ENCODE data around the gene HOTAIR. TPM values are rescaled to one million over a fixed set of nuclear protein-coding genes. Genes with fewer than 3 reads are reported as not detected.
A peak's percentile ranks its signal among the peaks of the same experiment; 100 is the strongest.

Gene HOTAIR
- total RNA-seq, 1 experiment from 2014 or later: 3.5 TPM

- H3K4me2 ChIP-seq (ENCODE audit: low read length): no peak overlapping the region
- ATAC-seq: no peak
- no peaks in the 10 kb centered on the region for H3F3A ChIP-seq (ENCODE audit: low read length, unreplicated experiment)
- no TSS peak for BruUV-seq (replicated peaks)
- ChIA-PET POLR2A (ENCODE audit: unreplicated experiment) (no interaction called here), CTCF (interaction anchor here (0.6 to 0.9 kb wide), 2 partner anchors 213 to 238 kb away, joined by 3 to 7 read pairs; no protein-coding TSS in a partner anchor)
- no peaks in the 10 kb centered on the region for H3K36me3 ChIP-seq (ENCODE audit: low read depth, low read length)
- H3K9me2 ChIP-seq (replicated peaks; ENCODE audit: low read length): no peaks in the 10 kb centered on the region
- no peak overlapping the region for H3K9ac ChIP-seq (ENCODE audit: low read length)
- no peak overlapping the region for H3K27ac ChIP-seq (ENCODE audit: low read length)
- H4K20me1 ChIP-seq (ENCODE audit: low read length): no peaks in the 10 kb centered on the region
- intact Hi-C loops (cut with micrococcal nuclease): no loop called here
- TF ChIP-seq EZH2 (IDR thresholded peaks at IDR 0.05; ENCODE audit: low read length, unreplicated experiment) (no peak), CTCF (conservative IDR thresholded peaks at IDR 0.05; ENCODE audit: low read depth, low read length) (no peak), EZH2phosphoT487 (IDR thresholded peaks at IDR 0.05; ENCODE audit: borderline replicate concordance, low read length) (no peak)
- no peak overlapping the region for H3K4me3 ChIP-seq (ENCODE audit: low read length)
- H3K9me3 ChIP-seq (ENCODE audit: low read length): no peaks in the 10 kb centered on the region
- no peak for DNase-seq
- no peak overlapping the region for H2AFZ ChIP-seq (ENCODE audit: low read length)
- H3K79me2 ChIP-seq (ENCODE audit: low read length): no peaks in the 10 kb centered on the region
- H3K4me1 ChIP-seq (ENCODE audit: insufficient read depth, low read length): no peaks in the 10 kb centered on the region
- no peaks in the 10 kb centered on the region for H3K27me3 ChIP-seq (ENCODE audit: low read length)
These were observed 15.4 kb downstream of the HOTAIR start for GRCh38 chr12:53959314-53959713.

GRCh38 chr12:53958128-53958527 lies 16.6 kb downstream of the HOTAIR start:
- Histone ChIP-seq H3K9me2 (replicated peaks; ENCODE audit: low read length) (no peaks in the 10 kb centered on the region), H3K4me2 (ENCODE audit: low read length) (no peak overlapping the region), H4K20me1 (ENCODE audit: low read length) (no peaks in the 10 kb centered on the region), H3K4me1 (ENCODE audit: insufficient read depth, low read length) (no peaks in the 10 kb centered on the region), H3K36me3 (ENCODE audit: low read depth, low read length) (no peaks in the 10 kb centered on the region), H3K9me3 (ENCODE audit: low read length) (no peaks in the 10 kb centered on the region), H3K79me2 (ENCODE audit: low read length) (no peaks in the 10 kb centered on the region), H3K9ac (ENCODE audit: low read length) (no peak overlapping the region), H3K27ac (ENCODE audit: low read length) (no peak overlapping the region), H3F3A (ENCODE audit: low read length, unreplicated experiment) (no peaks in the 10 kb centered on the region), H2AFZ (ENCODE audit: low read length) (no peak overlapping the region), H3K27me3 (ENCODE audit: low read length) (no peaks in the 10 kb centered on the region), H3K4me3 (ENCODE audit: low read length) (no peak overlapping the region)
- CTCF ChIA-PET: interaction anchor here (0.5 to 0.6 kb wide), 2 partner anchors 9 to 1072 kb away, joined by 3 read pairs; no protein-coding TSS in a partner anchor
- intact Hi-C loops (cut with micrococcal nuclease): no loop called here
- DNase-seq (no peak), ATAC-seq (no peak)
- BruUV-seq (replicated peaks): no TSS peak
- TF ChIP-seq CTCF (conservative IDR thresholded peaks at IDR 0.05; ENCODE audit: low read depth, low read length): no peak
- no peak for TF ChIP-seq EZH2phosphoT487 (IDR thresholded peaks at IDR 0.05; ENCODE audit: borderline replicate concordance, low read length)
- TF ChIP-seq EZH2 (IDR thresholded peaks at IDR 0.05; ENCODE audit: low read length, unreplicated experiment): no peak
- POLR2A ChIA-PET (ENCODE audit: unreplicated experiment): no interaction called here

- H2AFZ ChIP-seq (ENCODE audit: low read length): peak overlapping the region; percentile 52
- ATAC-seq (no peak), DNase-seq (no peak)
- no peaks in the 10 kb centered on the region for H3K79me2 ChIP-seq (ENCODE audit: low read length)
- no peak overlapping the region for H3K4me3 ChIP-seq (ENCODE audit: low read length)
- no peaks in the 10 kb centered on the region for H3K9me2 ChIP-seq (replicated peaks; ENCODE audit: low read length)
- H3K36me3 ChIP-seq (ENCODE audit: low read depth, low read length): no peaks in the 10 kb centered on the region
- CTCF ChIA-PET: no interaction called here
- no peaks in the 10 kb centered on the region for H4K20me1 ChIP-seq (ENCODE audit: low read length)
- H3K27me3 ChIP-seq (ENCODE audit: low read length): no peaks in the 10 kb centered on the region
- TF ChIP-seq CTCF (conservative IDR thresholded peaks at IDR 0.05; ENCODE audit: low read depth, low read length) (no peak), EZH2 (IDR thresholded peaks at IDR 0.05; ENCODE audit: low read length, unreplicated experiment) (no peak), EZH2phosphoT487 (IDR thresholded peaks at IDR 0.05; ENCODE audit: borderline replicate concordance, low read length) (no peak)
- BruUV-seq (replicated peaks): no TSS peak
- H3K9ac ChIP-seq (ENCODE audit: low read length): no peak overlapping the region
- no peaks in the 10 kb centered on the region for H3K9me3 ChIP-seq (ENCODE audit: low read length)
- no peak overlapping the region for H3K27ac ChIP-seq (ENCODE audit: low read length)
- POLR2A ChIA-PET (ENCODE audit: unreplicated experiment): no interaction called here
- intact Hi-C loops (cut with micrococcal nuclease): no loop called here
- no peaks in the 10 kb centered on the region for H3K4me1 ChIP-seq (ENCODE audit: insufficient read depth, low read length)
- H3K4me2 ChIP-seq (ENCODE audit: low read length): no peak overlapping the region
- H3F3A ChIP-seq (ENCODE audit: low read length, unreplicated experiment): no peaks in the 10 kb centered on the region
These were observed 17.7 kb downstream of the HOTAIR start for GRCh38 chr12:53956914-53957536.

Measured in PC-3 (cell line).